GM12878 (cell line): Measurements from ENCODE around the gene VAT1. TPM values are rescaled to one million over a fixed set of nuclear protein-coding genes. Genes with fewer than 3 reads are reported as not detected.

Source experiments
- ATAC-seq: fragments of 200-7000 bp; cut with Tn5 transposase; 3 replicates; pipeline ENCODE4 v1.9.1; 2020; ENCODE audit warnings: mild to moderate bottlenecking, moderate library complexity
- BruUV-seq: library from RNA; stranded (reverse); fragments of 400-500 nt; replicated peaks from 2 replicates; lab custom pipeline; 2021; lab: Mats Ljungman, UMichigan
- CTCF ChIA-PET: fragments of 300-600 bp; sonication (Branson Sonifier 250); formaldehyde crosslinking; extraction: SDS; loops from one replicate; lab custom pipeline; 2021; ENCODE audit warnings: inconsistent platforms; lab: Yijun Ruan, JAX
- POLR2A ChIA-PET: fragments of 350-600 bp; formaldehyde crosslinking; extraction: SDS; loops from one replicate; lab custom pipeline; 2021; ENCODE audit warnings: inconsistent platforms; lab: Charles Lee
- RAD21 ChIA-PET: fragments of 300-600 bp; sonication (Branson Sonifier 250); formaldehyde crosslinking; loops from one replicate; lab custom pipeline; 2023; ENCODE audit warnings: antibody characterized with exemption; ENCODE audit not compliant: unreplicated experiment; lab: Charles Lee
- SMC1A ChIA-PET: fragments of 300-600 bp; sonication (Branson Sonifier 250); formaldehyde crosslinking; loops from one replicate; lab custom pipeline; 2023; ENCODE audit not compliant: unreplicated experiment, uncharacterized antibody; lab: Charles Lee
- DNase-seq: peaks from one replicate; pipeline ENCODE4 v3.0.0-alpha.2; 2011; ENCODE audit warnings: low read depth, low spot score
- FAIRE-seq: peaks from 3 replicates; lab custom pipeline; 2011; peaks lifted over from hg19 to GRCh38; lab: Jason Lieb, UNC
- H2AFZ ChIP-seq: 2 replicates; pipeline ENCODE4 v1.6.0; 2011; ENCODE audit warnings: low read depth, low read length, control low read depth; ENCODE audit not compliant: control insufficient read depth
- H3K27ac ChIP-seq: 2 replicates; pipeline ENCODE4 v1.5.1; 2011; ENCODE audit warnings: control low read depth; ENCODE audit not compliant: control insufficient read depth, insufficient read depth
- H3K27me3 ChIP-seq, 2 experiments: replicated peaks in 1 of 2; 2 replicates each; pipeline versions ENCODE4 v1.6.0 to v1.6.1; 2011; ENCODE audit warnings: low read length in 1 of 2; ENCODE audit not compliant: control insufficient read depth in 2 of 2, insufficient read depth in 2 of 2
- H3K36me3 ChIP-seq, 2 experiments: 2 replicates each; pipeline ENCODE4 v1.5.1; 2011; ENCODE audit warnings: low read length in 1 of 2; ENCODE audit not compliant: control insufficient read depth in 2 of 2, insufficient read depth in 2 of 2
- H3K4me1 ChIP-seq: 2 replicates; pipeline ENCODE4 v1.6.1; 2011; ENCODE audit warnings: mild to moderate bottlenecking, low read length, moderate library complexity, mixed read lengths; ENCODE audit not compliant: control insufficient read depth, insufficient read depth
- H3K4me2 ChIP-seq: 2 replicates; pipeline ENCODE4 v1.6.0; 2011; ENCODE audit warnings: control low read depth; ENCODE audit not compliant: control insufficient read depth, insufficient read depth
- H3K4me3 ChIP-seq: fragments of 200-600 bp; sonication (generic); 2 replicates; pipeline ENCODE4 v1.5.1; 2016
- H3K79me2 ChIP-seq: 2 replicates; pipeline ENCODE4 v1.6.0; 2011; ENCODE audit warnings: low read length; ENCODE audit not compliant: control insufficient read depth, insufficient read depth
- H3K9ac ChIP-seq: 2 replicates; pipeline ENCODE4 v1.8.0; 2011; ENCODE audit warnings: low read length, control low read depth, mixed read lengths; ENCODE audit not compliant: control insufficient read depth, insufficient read depth
- H3K9me3 ChIP-seq: replicated peaks from 3 replicates; pipeline ENCODE4 v1.5.1; 2011; ENCODE audit warnings: mild to moderate bottlenecking, low read length; ENCODE audit not compliant: control insufficient read depth, insufficient read depth
- H4K20me1 ChIP-seq: 2 replicates; pipeline ENCODE4 v1.6.0; 2011; ENCODE audit not compliant: control insufficient read depth, insufficient read depth
- BCL11A ChIP-seq: IDR thresholded peaks from 2 replicates; pipeline ENCODE4 v1.6.1; 2011; ENCODE audit warnings: low read depth, low read length
- CHD1 ChIP-seq: IDR thresholded peaks from 2 replicates; pipeline ENCODE4 v1.6.1; 2012; ENCODE audit warnings: low read depth, low read length, improper control_type of control experiment
- CHD4 ChIP-seq: fragments of 200-600 bp; sonication (generic); IDR thresholded peaks from 2 replicates; pipeline ENCODE4 v1.6.1; 2016; ENCODE audit warnings: mild to moderate bottlenecking
- FOXK2 ChIP-seq: fragments of 450-650 bp; IDR thresholded peaks from 2 replicates; pipeline ENCODE4 v1.6.1; 2017; ENCODE audit warnings: mild to moderate bottlenecking, moderate library complexity
- GATAD2B ChIP-seq: fragments of 450-650 bp; conservative IDR thresholded peaks from 2 replicates; pipeline ENCODE4 v1.6.1; 2017; ENCODE audit warnings: low read depth, mild to moderate bottlenecking, moderate library complexity
- HDGF ChIP-seq: fragments of 450-650 bp; IDR thresholded peaks from 2 replicates; pipeline ENCODE4 v1.6.1; 2016; ENCODE audit warnings: antibody characterized with exemption
- IKZF1 ChIP-seq: fragments of 450-650 bp; conservative IDR thresholded peaks from 2 replicates; pipeline ENCODE4 v1.6.1; 2017; ENCODE audit warnings: antibody characterized with exemption, mild to moderate bottlenecking
- LARP7 ChIP-seq: fragments of 450-650 bp; IDR thresholded peaks from 2 replicates; pipeline ENCODE4 v1.6.1; 2017; ENCODE audit warnings: mild to moderate bottlenecking
- MYC ChIP-seq: IDR thresholded peaks from 2 replicates; pipeline ENCODE4 v1.6.1; 2011; ENCODE audit warnings: mild to moderate bottlenecking, low read length, moderate library complexity, inconsistent platforms; ENCODE audit not compliant: insufficient read depth, insufficient replicate concordance, insufficient read length, severe bottlenecking
- NR2F1 ChIP-seq: fragments of 450-650 bp; conservative IDR thresholded peaks from 2 replicates; pipeline ENCODE4 v1.6.1; 2017; ENCODE audit warnings: mild to moderate bottlenecking
- NRF1 ChIP-seq: conservative IDR thresholded peaks from 2 replicates; pipeline ENCODE4 v1.6.1; 2011; ENCODE audit warnings: mild to moderate bottlenecking, low read depth, low read length, improper control_type of control experiment
- PAX5 ChIP-seq: IDR thresholded peaks from 2 replicates; pipeline ENCODE4 v1.6.1; 2011; ENCODE audit warnings: low read depth, low read length, borderline replicate concordance
- POLR2A ChIP-seq: IDR thresholded peaks from 2 replicates; pipeline ENCODE4 v1.6.1; 2011; ENCODE audit warnings: low read depth, mild to moderate bottlenecking, low read length
- RAD21 ChIP-seq: IDR thresholded peaks from 2 replicates; pipeline ENCODE4 v1.6.1; 2011; ENCODE audit warnings: mild to moderate bottlenecking, low read depth, low read length, moderate library complexity; ENCODE audit not compliant: insufficient read depth
- RBBP5 ChIP-seq: fragments of 200-600 bp; sonication (generic); conservative IDR thresholded peaks from 2 replicates; pipeline ENCODE4 v1.6.1; 2016
- SREBF1 ChIP-seq: IDR thresholded peaks from 2 replicates; pipeline ENCODE4 v1.6.1; 2012; ENCODE audit warnings: mild to moderate bottlenecking, low read length
- SREBF2 ChIP-seq: IDR thresholded peaks from 2 replicates; pipeline ENCODE4 v1.6.1; 2012; ENCODE audit warnings: mild to moderate bottlenecking, low read length
- SUPT20H ChIP-seq: IDR thresholded peaks from 2 replicates; pipeline ENCODE4 v1.6.1; 2011; ENCODE audit warnings: low read depth, mild to moderate bottlenecking, low read length, moderate library complexity, borderline replicate concordance; ENCODE audit not compliant: control insufficient read depth
- TCF12 ChIP-seq: IDR thresholded peaks from 2 replicates; pipeline ENCODE4 v1.6.1; 2011; ENCODE audit warnings: low read depth, mild to moderate bottlenecking, low read length
- ZBTB11 ChIP-seq: fragments of 450-650 bp; formaldehyde crosslinking; IDR thresholded peaks from 2 replicates; pipeline ENCODE4 v1.5.0; 2022; ENCODE audit warnings: mild to moderate bottlenecking, missing genetic modification characterization
- ZNF207 ChIP-seq: fragments of 450-650 bp; IDR thresholded peaks from 2 replicates; pipeline ENCODE4 v1.6.1; 2014; ENCODE audit warnings: antibody characterized with exemption, mild to moderate bottlenecking, borderline replicate concordance
- ZNF622 ChIP-seq: fragments of 450-650 bp; IDR thresholded peaks from 2 replicates; pipeline ENCODE4 v1.6.1; 2017; ENCODE audit warnings: mild to moderate bottlenecking, inconsistent platforms
- WGBS: methylation state at CpG from one replicate; pipeline ENCODE4 v1.1.6; 2016; ENCODE audit warnings: low lambda C conversion rate; ENCODE audit not compliant: insufficient replicate concordance, insufficient coverage; ENCODE audit errors: missing lambda C conversion rate; 5-methylcytosine and 5-hydroxymethylcytosine counted together
- in situ Hi-C: fragments of 300-500 bp; cut with MboI; formaldehyde crosslinking; loops from 9 replicates; pipeline ENCODE4 v1.14.3; 2018; ENCODE audit warnings: mixed read lengths
- intact Hi-C: fragments of 100-400 bp; cut with micrococcal nuclease; formaldehyde crosslinking; loops from one replicate; pipeline ENCODE4 v1.14.2; 2022; ENCODE audit not compliant: unreplicated experiment
- polyA plus RNA-seq, 11 experiments: library from polyadenylated mRNA; depleted of rRNA in 4 of 11; unstranded in 6 of 11; stranded (reverse) in 5 of 11; fragments of >200 nt; fragmentation: Nextera tagmentation in 4 of 11; fragmentation: Illumina TruSeq in 1 of 11; extraction: Ambion mirVana in 4 of 11; extraction: Trizol in 1 of 11; gene quantifications; 1 replicate in 1 of 11; 2 replicates in 10 of 11; pipeline versions ENCODE4 v1.2.1 to v1.2.3, GENCODE V29; 2011 to 2016; ENCODE audit warnings: inconsistent platforms in 2 of 11, missing spikeins in 2 of 11, low read depth in 1 of 11
- total RNA-seq, 4 experiments: library from RNA; depleted of rRNA in 3 of 4; stranded (reverse); fragments of >200 nt in 3 of 4; fragmentation: Illumina TruSeq in 1 of 4; extraction: Trizol in 1 of 4; gene quantifications; 2 replicates each; pipeline versions ENCODE4 v1.2.1 to v1.2.3, GENCODE V29; 2013 to 2021
- TF ChIP-seq, protein P1 (sequence below): fragments of 450-650 bp; IDR thresholded peaks from 2 replicates; pipeline ENCODE4 v1.6.1; 2016; ENCODE audit warnings: mild to moderate bottlenecking

The VAT1 gene
- total and polyA plus RNA-seq, 10 of the 15 experiments (the other 5 are each of a cell fraction or from before 2014, with no cell fraction given), result 5.0 to 19.8 (median 8.2) TPM

DNA sequence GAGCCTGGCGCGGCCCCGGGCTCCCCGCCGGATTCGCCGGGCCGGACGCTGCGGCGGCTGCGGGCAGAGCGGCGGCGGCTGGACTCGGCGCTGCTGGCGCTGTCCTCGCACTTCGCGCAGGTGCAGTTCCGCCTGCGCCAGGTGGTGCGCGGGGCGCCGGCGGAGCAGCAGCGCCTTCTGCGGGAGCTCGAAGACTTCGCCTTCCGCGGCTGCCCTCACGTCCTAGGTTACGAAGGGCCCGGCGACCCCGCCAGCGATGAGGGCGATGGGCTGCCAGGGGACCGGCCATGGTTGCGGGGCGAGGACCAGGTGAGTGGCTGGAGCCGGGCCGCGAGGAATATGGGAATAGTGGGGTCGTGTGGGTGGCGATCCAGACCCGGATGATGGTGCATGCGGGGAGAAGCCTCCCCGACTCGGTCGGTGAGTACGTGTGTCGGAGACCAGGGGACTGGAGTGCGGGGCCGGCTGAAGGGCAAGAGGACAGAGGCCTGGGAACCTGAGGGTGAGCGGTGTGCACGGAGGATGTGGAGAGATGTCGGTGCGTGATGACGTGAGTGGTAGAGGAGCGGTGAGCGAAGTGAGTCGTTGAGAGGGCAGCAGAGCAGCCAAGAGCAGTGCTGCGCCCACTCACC lies 41.3 kb downstream of the VAT1 start:
- Histone ChIP-seq H3K9me3 (no peaks in the 10 kb centered on the region), H3K79me2 (peaks cover 34% of the 10 kb centered on the region), H4K20me1 (no peaks in the 10 kb centered on the region), H3K36me3 (no peaks in the 10 kb centered on the region), H3K4me1 (peaks cover 16% of the 10 kb centered on the region), H3K4me2 (peak overlapping the region; percentile 99), H3K27me3 (no peaks in the 10 kb centered on the region), H3K4me3 (peak overlapping the region; percentile 94), H3K9ac (peak overlapping the region; percentile 82), H3K27ac (peak overlapping the region; percentile 85), H2AFZ (peak overlapping the region; percentile 98)
- ATAC-seq (peak; percentile 75), DNase-seq (peak; percentile 24), FAIRE-seq (no peak)
- SMC1A ChIA-PET, result interaction anchor here (1.4 kb wide), 1 partner anchor 17 kb away, joined by 6 read pairs; the partner anchor contains the start of gene RPL27
- TSS peak; percentile 83 for BruUV-seq
- CTCF ChIA-PET, result interaction anchor here (1.7 to 4.6 kb wide), 2 partner anchors 17 to 160 kb away, joined by 4 to 23 read pairs; partner anchors contain the start of gene RPL27
- RAD21 ChIA-PET, result no interaction called here
- intact Hi-C loops, result loop anchor here (1.0 kb wide), 1 partner anchor 17 kb away; the partner anchor contains the start of gene RPL27
- in situ Hi-C loops, result no loop called here
- POLR2A ChIA-PET, result interaction anchor here (0.6 to 2.2 kb wide), 2 partner anchors 13 to 17 kb away, joined by 3 to 11 read pairs; partner anchors contain the start of gene RPL27
- WGBS, result 1% methylated on average over 58 of the region's 67 CpGs
- TF ChIP-seq GATAD2B, result peak; percentile 75; the same call in 1 of the 2 replicates
- TF ChIP-seq SUPT20H, result no peak
- TF ChIP-seq HDGF, result peak; percentile 95
- no peak for TF ChIP-seq RAD21
- TF ChIP-seq ZBTB11, result no peak
- no peak; the same call in 1 of the 2 replicates for TF ChIP-seq ZNF207
- peak; percentile 24; the same call in 1 of the 2 replicates for TF ChIP-seq NRF1
- no peak for TF ChIP-seq SREBF2
- TF ChIP-seq TCF12, result peak; percentile 90
- TF ChIP-seq, protein P1, sequence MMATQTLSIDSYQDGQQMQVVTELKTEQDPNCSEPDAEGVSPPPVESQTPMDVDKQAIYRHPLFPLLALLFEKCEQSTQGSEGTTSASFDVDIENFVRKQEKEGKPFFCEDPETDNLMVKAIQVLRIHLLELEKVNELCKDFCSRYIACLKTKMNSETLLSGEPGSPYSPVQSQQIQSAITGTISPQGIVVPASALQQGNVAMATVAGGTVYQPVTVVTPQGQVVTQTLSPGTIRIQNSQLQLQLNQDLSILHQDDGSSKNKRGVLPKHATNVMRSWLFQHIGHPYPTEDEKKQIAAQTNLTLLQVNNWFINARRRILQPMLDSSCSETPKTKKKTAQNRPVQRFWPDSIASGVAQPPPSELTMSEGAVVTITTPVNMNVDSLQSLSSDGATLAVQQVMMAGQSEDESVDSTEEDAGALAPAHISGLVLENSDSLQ, result peak; percentile 39; the same call in 1 of the 2 replicates
- TF ChIP-seq FOXK2, result no peak
- TF ChIP-seq POLR2A, result peak; percentile 75
- TF ChIP-seq BCL11A, result no peak
- no peak for TF ChIP-seq CHD4
- peak; percentile 33; the same call in 1 of the 2 replicates for TF ChIP-seq IKZF1
- 0 out of 2 replicates have a peak, but pooled peaks have one; percentile 23 for TF ChIP-seq NR2F1
- no peak for TF ChIP-seq SREBF1
- no peak for TF ChIP-seq PAX5
- no peak for TF ChIP-seq RBBP5
- TF ChIP-seq MYC, result no peak
- peak; percentile 98; the same call in 1 of the 2 replicates for TF ChIP-seq LARP7
- TF ChIP-seq CHD1, result no peak
- TF ChIP-seq ZNF622, result no peak
